ENCODE data around the gene C11orf58. TPM values are rescaled to one million over a fixed set of nuclear protein-coding genes. Genes with fewer than 3 reads are reported as not detected.

C11orf58 gene
- total RNA-seq, 2 experiments from 2014 or later: 114 to 123 TPM

GRCh38 chr11:16745950-16746605, 7.6 kb downstream of the C11orf58 start:
- CTCF ChIA-PET: interaction anchor here (1.0 kb wide), 1 partner anchor 74 kb away, joined by 3 read pairs; no protein-coding TSS in a partner anchor
- no peaks in the 10 kb centered on the region for H3K27me3 Mint-ChIP-seq (ENCODE audit: low read depth)
- peaks cover 30% of the 10 kb centered on the region for H3K36me3 Mint-ChIP-seq (ENCODE audit: low read depth)
- no peak overlapping the region for H3K4me3 Mint-ChIP-seq
- peaks cover 59% of the 10 kb centered on the region for H3K4me1 Mint-ChIP-seq (ENCODE audit: low read depth)
- peak overlapping the region; percentile 64 for H3K27ac Mint-ChIP-seq
- DNase-seq: no peak
- intact Hi-C loops (cut with micrococcal nuclease): no loop called here
- H3K9me3 Mint-ChIP-seq: no peaks in the 10 kb centered on the region

GRCh38 chr11:16749092-16749491, 10.6 kb downstream of the C11orf58 start:
- Mint-ChIP-seq H3K36me3 (ENCODE audit: low read depth) (peaks cover 35% of the 10 kb centered on the region), H3K4me1 (ENCODE audit: low read depth) (peaks cover 42% of the 10 kb centered on the region)

GRCh38 chr11:16749666-16750065, 11.2 kb downstream of the C11orf58 start:
- Mint-ChIP-seq H3K9me3 (no peaks in the 10 kb centered on the region), H3K27me3 (ENCODE audit: low read depth) (no peaks in the 10 kb centered on the region), H3K4me3 (no peak overlapping the region), H3K36me3 (ENCODE audit: low read depth) (peaks cover 34% of the 10 kb centered on the region), H3K27ac (peak overlapping the region; percentile 72), H3K4me1 (ENCODE audit: low read depth) (peaks cover 38% of the 10 kb centered on the region)
- CTCF ChIA-PET: interaction anchor here (0.7 to 1.2 kb wide), 2 partner anchors 10 to 33 kb away, joined by 3 read pairs; no protein-coding TSS in a partner anchor
- intact Hi-C loops (cut with micrococcal nuclease): loop anchor here (1.0 to 5.0 kb wide), 2 partner anchors 11 to 603 kb away; partner anchors contain the start of genes C11orf58 and NCR3LG1
- DNase-seq: peak; percentile 27

More at GRCh38 chr11:16749092-16749491, 10.6 kb downstream of the C11orf58 start:
- Mint-ChIP-seq H3K4me3 (no peak overlapping the region), H3K27me3 (ENCODE audit: low read depth) (no peaks in the 10 kb centered on the region), H3K9me3 (no peaks in the 10 kb centered on the region), H3K27ac (no peak overlapping the region)
- intact Hi-C loops (cut with micrococcal nuclease): loop anchor here (1.0 kb wide), 1 partner anchor 11 kb away; the partner anchor contains the start of gene C11orf58
- no peak for DNase-seq
- CTCF ChIA-PET: interaction anchor here (1.2 kb wide), 1 partner anchor 10 kb away, joined by 3 read pairs; no protein-coding TSS in a partner anchor

- Mint-ChIP-seq H3K27me3 (ENCODE audit: low read depth) (no peaks in the 10 kb centered on the region), H3K4me1 (ENCODE audit: low read depth) (peaks cover 33% of the 10 kb centered on the region), H3K27ac (peak overlapping the region; percentile 72), H3K36me3 (ENCODE audit: low read depth) (peaks cover 36% of the 10 kb centered on the region), H3K4me3 (no peak overlapping the region), H3K9me3 (no peaks in the 10 kb centered on the region)
- intact Hi-C loops (cut with micrococcal nuclease): loop anchor here (5.0 kb wide), 1 partner anchor 602 kb away; the partner anchor contains the start of gene NCR3LG1
- CTCF ChIA-PET: interaction anchor here (0.6 to 0.9 kb wide), 2 partner anchors 12 to 778 kb away, joined by 3 read pairs; partner anchors contain the start of gene C11orf58
- DNase-seq: no peak
Measured at GRCh38 chr11:16750417-16750816, 12.0 kb downstream of the C11orf58 start.

- Mint-ChIP-seq H3K9me3 (no peaks in the 10 kb centered on the region), H3K27me3 (ENCODE audit: low read depth) (no peaks in the 10 kb centered on the region), H3K4me1 (ENCODE audit: low read depth) (peaks cover 19% of the 10 kb centered on the region), H3K36me3 (ENCODE audit: low read depth) (peaks cover 30% of the 10 kb centered on the region), H3K27ac (peak overlapping the region; percentile 3), H3K4me3 (no peak overlapping the region)
- DNase-seq: no peak
- intact Hi-C loops (cut with micrococcal nuclease): no loop called here
- CTCF ChIA-PET: no interaction called here
Measured at GRCh38 chr11:16758382-16759024, 20.1 kb downstream of the C11orf58 start.

GRCh38 chr11:16759857-16760508, 21.5 kb downstream of the C11orf58 start:
- CTCF ChIA-PET: no interaction called here
- no peaks in the 10 kb centered on the region for H3K9me3 Mint-ChIP-seq
- intact Hi-C loops (cut with micrococcal nuclease): no loop called here
- DNase-seq: peak; percentile 25
- peak overlapping the region; percentile 37 for H3K27ac Mint-ChIP-seq
- no peak overlapping the region for H3K4me3 Mint-ChIP-seq
- H3K4me1 Mint-ChIP-seq (ENCODE audit: low read depth): peaks cover 11% of the 10 kb centered on the region
- H3K36me3 Mint-ChIP-seq (ENCODE audit: low read depth): peaks cover 22% of the 10 kb centered on the region
- H3K27me3 Mint-ChIP-seq (ENCODE audit: low read depth): no peaks in the 10 kb centered on the region

- no peak overlapping the region for H3K27ac Mint-ChIP-seq
- H3K4me1 Mint-ChIP-seq (ENCODE audit: low read depth): peaks cover 11% of the 10 kb centered on the region
- no peaks in the 10 kb centered on the region for H3K27me3 Mint-ChIP-seq (ENCODE audit: low read depth)
- no peak overlapping the region for H3K4me3 Mint-ChIP-seq
- DNase-seq: no peak
- H3K36me3 Mint-ChIP-seq (ENCODE audit: low read depth): peaks cover 5% of the 10 kb centered on the region
- no peaks in the 10 kb centered on the region for H3K9me3 Mint-ChIP-seq
- CTCF ChIA-PET: no interaction called here
- intact Hi-C loops (cut with micrococcal nuclease): no loop called here
Measured at GRCh38 chr11:16763746-16764145, 25.3 kb downstream of the C11orf58 start.

- intact Hi-C loops (cut with micrococcal nuclease): no loop called here
- H3K27me3 Mint-ChIP-seq (ENCODE audit: low read depth): no peaks in the 10 kb centered on the region
- H3K4me3 Mint-ChIP-seq: no peak overlapping the region
- H3K4me1 Mint-ChIP-seq (ENCODE audit: low read depth): peaks cover 2% of the 10 kb centered on the region
- H3K27ac Mint-ChIP-seq: no peak overlapping the region
- no peaks in the 10 kb centered on the region for H3K9me3 Mint-ChIP-seq
- H3K36me3 Mint-ChIP-seq (ENCODE audit: low read depth): no peaks in the 10 kb centered on the region
- CTCF ChIA-PET: no interaction called here
- DNase-seq: no peak
Measured at GRCh38 chr11:16764888-16765287, 26.4 kb downstream of the C11orf58 start.

GRCh38 chr11:16767137-16767536, 28.7 kb downstream of the C11orf58 start:
- H3K9me3 Mint-ChIP-seq: no peaks in the 10 kb centered on the region
- no peak for DNase-seq
- no peaks in the 10 kb centered on the region for H3K4me1 Mint-ChIP-seq (ENCODE audit: low read depth)
- no peaks in the 10 kb centered on the region for H3K27me3 Mint-ChIP-seq (ENCODE audit: low read depth)
- no peaks in the 10 kb centered on the region for H3K36me3 Mint-ChIP-seq (ENCODE audit: low read depth)
- no peak overlapping the region for H3K4me3 Mint-ChIP-seq
- H3K27ac Mint-ChIP-seq: no peak overlapping the region
- intact Hi-C loops (cut with micrococcal nuclease): no loop called here
- CTCF ChIA-PET: interaction anchor here (4.3 kb wide), 1 partner anchor 19 kb away, joined by 29 read pairs; no protein-coding TSS in a partner anchor

- no peaks in the 10 kb centered on the region for H3K9me3 Mint-ChIP-seq
- no peak overlapping the region for H3K27ac Mint-ChIP-seq
- DNase-seq: no peak
- CTCF ChIA-PET: interaction anchor here (1.2 to 4.3 kb wide), 2 partner anchors 15 to 19 kb away, joined by 3 to 29 read pairs; no protein-coding TSS in a partner anchor
- no peaks in the 10 kb centered on the region for H3K4me1 Mint-ChIP-seq (ENCODE audit: low read depth)
- intact Hi-C loops (cut with micrococcal nuclease): no loop called here
- no peaks in the 10 kb centered on the region for H3K27me3 Mint-ChIP-seq (ENCODE audit: low read depth)
- no peak overlapping the region for H3K4me3 Mint-ChIP-seq
- no peaks in the 10 kb centered on the region for H3K36me3 Mint-ChIP-seq (ENCODE audit: low read depth)
Measured at GRCh38 chr11:16767957-16768356, 29.5 kb downstream of the C11orf58 start.

- H3K27ac Mint-ChIP-seq: no peak overlapping the region
- no peaks in the 10 kb centered on the region for H3K36me3 Mint-ChIP-seq (ENCODE audit: low read depth)
- no peaks in the 10 kb centered on the region for H3K9me3 Mint-ChIP-seq
- H3K4me3 Mint-ChIP-seq: no peak overlapping the region
- H3K27me3 Mint-ChIP-seq (ENCODE audit: low read depth): peaks cover 2% of the 10 kb centered on the region
- CTCF ChIA-PET: interaction anchor here (4.3 kb wide), 1 partner anchor 17 kb away, joined by 29 read pairs; no protein-coding TSS in a partner anchor
- H3K4me1 Mint-ChIP-seq (ENCODE audit: low read depth): no peaks in the 10 kb centered on the region
- no peak for DNase-seq
- intact Hi-C loops (cut with micrococcal nuclease): no loop called here
Measured at GRCh38 chr11:16769386-16769785, 30.9 kb downstream of the C11orf58 start.

- CTCF ChIA-PET: interaction anchor here (2.4 kb wide), 1 partner anchor 15 kb away, joined by 6 read pairs; no protein-coding TSS in a partner anchor
- peaks cover 2% of the 10 kb centered on the region for H3K27me3 Mint-ChIP-seq (ENCODE audit: low read depth)
- no peak overlapping the region for H3K4me3 Mint-ChIP-seq
- H3K27ac Mint-ChIP-seq: no peak overlapping the region
- intact Hi-C loops (cut with micrococcal nuclease): no loop called here
- H3K9me3 Mint-ChIP-seq: no peaks in the 10 kb centered on the region
- H3K4me1 Mint-ChIP-seq (ENCODE audit: low read depth): no peaks in the 10 kb centered on the region
- DNase-seq: no peak
- H3K36me3 Mint-ChIP-seq (ENCODE audit: low read depth): no peaks in the 10 kb centered on the region
Measured at GRCh38 chr11:16770016-16770415, 31.6 kb downstream of the C11orf58 start.

All from activated naive CD4-positive, alpha-beta T cell treated with anti-CD3 and anti-CD28 coated beads for 36 hours (primary cell).